Peyer's patch (tissue), 4 donors: ENCODE data around the gene FAM227A. TPM values are rescaled to one million over a fixed set of nuclear protein-coding genes. Genes with fewer than 3 reads are reported as not detected.
"Not testable (repeated sequence)": the region's sequence is repeated elsewhere in the genome, so short reads cannot be mapped to it uniquely, and the experiment has no call there.

Experiments used
- DNase-seq, 3 donors: peaks; one replicate each; pipeline ENCODE4 v3.0.0-alpha.2; 2017 to 2019
- H3K27ac ChIP-seq, 4 donors: fragments of 200-600 bp; sonication (generic); one replicate each; pipeline ENCODE4 v1.5.1; 2016 to 2019
- H3K27me3 ChIP-seq, 2 donors: fragments of 200-600 bp; sonication (generic); one replicate each; pipeline ENCODE4 v1.5.1; 2019
- H3K36me3 ChIP-seq, 3 donors: fragments of 200-600 bp; sonication (generic); one replicate each; pipeline ENCODE4 v1.5.1; 2016 to 2019
- H3K4me1 ChIP-seq, 4 donors: fragments of 200-600 bp; sonication (generic); one replicate each; pipeline ENCODE4 v1.5.1; 2016 to 2019
- H3K4me3 ChIP-seq, 4 donors: fragments of 200-600 bp; sonication (generic); 1 replicate in 3 of 4; 2 replicates in 1 of 4; pipeline ENCODE4 v1.5.1; 2016 to 2019; ENCODE audit warnings: mild to moderate bottlenecking in 1 of 4
- H3K9me3 ChIP-seq, 4 donors: fragments of 200-600 bp; sonication (generic); one replicate each; pipeline ENCODE4 v1.5.1; 2016 to 2019; ENCODE audit warnings: mild to moderate bottlenecking in 1 of 4
- POLR2A ChIP-seq, 2 donors: fragments of 450-650 bp; IDR thresholded peaks; one replicate each; pipeline ENCODE4 v1.5.1; 2017; ENCODE audit warnings: antibody characterized with exemption in 2 of 2, mild to moderate bottlenecking in 2 of 2, moderate library complexity in 2 of 2
- total RNA-seq, 4 donors: library from RNA; depleted of rRNA; stranded (reverse); fragments of >200 nt; gene quantifications; one replicate each; pipeline ENCODE4 v1.1.0, GENCODE V29; 2016
- TF ChIP-seq, protein P1 (sequence below), 6 experiments: fragments of 450-650 bp in 4 of 6; fragments of 200-600 bp in 2 of 6; sonication (generic) in 1 of 6; IDR thresholded peaks; one replicate each; pipeline ENCODE4 v1.5.1; 2017 to 2019; ENCODE audit warnings: antibody characterized with exemption in 6 of 6, mild to moderate bottlenecking in 3 of 6, moderate library complexity in 1 of 6

The FAM227A gene
- total RNA-seq, 4 donors from 2014 or later: 2.6 to 18.2 TPM; not detected in 2

GRCh38 chr22:38628444-38628843 lies 27.7 kb downstream of the FAM227A start:
- H3K36me3 ChIP-seq: no peaks in the 10 kb centered on the region
- H3K27me3 ChIP-seq: no peaks in the 10 kb centered on the region
- H3K9me3 ChIP-seq: no peaks in the 10 kb centered on the region
- no peak overlapping the region for H3K4me3 ChIP-seq
- H3K27ac ChIP-seq: no peak overlapping the region
- no peak for DNase-seq
- H3K4me1 ChIP-seq: no peaks in the 10 kb centered on the region
- TF ChIP-seq, protein P1, sequence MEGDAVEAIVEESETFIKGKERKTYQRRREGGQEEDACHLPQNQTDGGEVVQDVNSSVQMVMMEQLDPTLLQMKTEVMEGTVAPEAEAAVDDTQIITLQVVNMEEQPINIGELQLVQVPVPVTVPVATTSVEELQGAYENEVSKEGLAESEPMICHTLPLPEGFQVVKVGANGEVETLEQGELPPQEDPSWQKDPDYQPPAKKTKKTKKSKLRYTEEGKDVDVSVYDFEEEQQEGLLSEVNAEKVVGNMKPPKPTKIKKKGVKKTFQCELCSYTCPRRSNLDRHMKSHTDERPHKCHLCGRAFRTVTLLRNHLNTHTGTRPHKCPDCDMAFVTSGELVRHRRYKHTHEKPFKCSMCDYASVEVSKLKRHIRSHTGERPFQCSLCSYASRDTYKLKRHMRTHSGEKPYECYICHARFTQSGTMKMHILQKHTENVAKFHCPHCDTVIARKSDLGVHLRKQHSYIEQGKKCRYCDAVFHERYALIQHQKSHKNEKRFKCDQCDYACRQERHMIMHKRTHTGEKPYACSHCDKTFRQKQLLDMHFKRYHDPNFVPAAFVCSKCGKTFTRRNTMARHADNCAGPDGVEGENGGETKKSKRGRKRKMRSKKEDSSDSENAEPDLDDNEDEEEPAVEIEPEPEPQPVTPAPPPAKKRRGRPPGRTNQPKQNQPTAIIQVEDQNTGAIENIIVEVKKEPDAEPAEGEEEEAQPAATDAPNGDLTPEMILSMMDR (IDR thresholded peaks at IDR 0.05): no peak
- TF ChIP-seq POLR2A (IDR thresholded peaks at IDR 0.05): no peak

GRCh38 chr22:38623351-38623750 lies 32.8 kb downstream of the FAM227A start:
- no peak for TF ChIP-seq POLR2A (IDR thresholded peaks at IDR 0.05)
- TF ChIP-seq, protein P1 (IDR thresholded peaks at IDR 0.05): no peak

GRCh38 chr22:38618682-38619081 lies 37.5 kb downstream of the FAM227A start:
- Histone ChIP-seq H3K27me3 (no peaks in the 10 kb centered on the region), H3K9me3 (peaks cover 0 to 3% (median 0%) of the 10 kb centered on the region in 4 donors)

More at GRCh38 chr22:38623351-38623750, 32.8 kb downstream of the FAM227A start:
- H3K36me3 ChIP-seq: no peaks in the 10 kb centered on the region
- H3K4me3 ChIP-seq: no peak overlapping the region
- peaks cover 0 to 3% (median 0%) of the 10 kb centered on the region in 4 donors for H3K9me3 ChIP-seq
- H3K27me3 ChIP-seq: no peaks in the 10 kb centered on the region
- DNase-seq: no peak
- no peak overlapping the region for H3K27ac ChIP-seq
- no peaks in the 10 kb centered on the region for H3K4me1 ChIP-seq

GRCh38 chr22:38618258-38618657 lies 37.9 kb downstream of the FAM227A start:
- no peaks in the 10 kb centered on the region for H3K36me3 ChIP-seq
- peaks cover 0 to 3% (median 0%) of the 10 kb centered on the region in 4 donors for H3K9me3 ChIP-seq
- no peak overlapping the region for H3K4me3 ChIP-seq
- no peak for DNase-seq
- no peaks in the 10 kb centered on the region for H3K27me3 ChIP-seq
- H3K27ac ChIP-seq: no peak overlapping the region
- TF ChIP-seq POLR2A (IDR thresholded peaks at IDR 0.05): no peak
- TF ChIP-seq, protein P1 (IDR thresholded peaks at IDR 0.05): no peak
- H3K4me1 ChIP-seq: no peaks in the 10 kb centered on the region

More at GRCh38 chr22:38618682-38619081, 37.5 kb downstream of the FAM227A start:
- TF ChIP-seq, protein P1 (IDR thresholded peaks at IDR 0.05): no peak
- TF ChIP-seq POLR2A (IDR thresholded peaks at IDR 0.05): no peak
- Histone ChIP-seq H3K36me3 (no peaks in the 10 kb centered on the region), H3K4me3 (no peak overlapping the region), H3K4me1 (no peaks in the 10 kb centered on the region), H3K27ac (no peak overlapping the region)
- no peak for DNase-seq

GRCh38 chr22:38615064-38615405 lies 41.2 kb downstream of the FAM227A start:
- H3K27me3 ChIP-seq, H3K27ac ChIP-seq: not testable (repeated sequence)

DNA sequence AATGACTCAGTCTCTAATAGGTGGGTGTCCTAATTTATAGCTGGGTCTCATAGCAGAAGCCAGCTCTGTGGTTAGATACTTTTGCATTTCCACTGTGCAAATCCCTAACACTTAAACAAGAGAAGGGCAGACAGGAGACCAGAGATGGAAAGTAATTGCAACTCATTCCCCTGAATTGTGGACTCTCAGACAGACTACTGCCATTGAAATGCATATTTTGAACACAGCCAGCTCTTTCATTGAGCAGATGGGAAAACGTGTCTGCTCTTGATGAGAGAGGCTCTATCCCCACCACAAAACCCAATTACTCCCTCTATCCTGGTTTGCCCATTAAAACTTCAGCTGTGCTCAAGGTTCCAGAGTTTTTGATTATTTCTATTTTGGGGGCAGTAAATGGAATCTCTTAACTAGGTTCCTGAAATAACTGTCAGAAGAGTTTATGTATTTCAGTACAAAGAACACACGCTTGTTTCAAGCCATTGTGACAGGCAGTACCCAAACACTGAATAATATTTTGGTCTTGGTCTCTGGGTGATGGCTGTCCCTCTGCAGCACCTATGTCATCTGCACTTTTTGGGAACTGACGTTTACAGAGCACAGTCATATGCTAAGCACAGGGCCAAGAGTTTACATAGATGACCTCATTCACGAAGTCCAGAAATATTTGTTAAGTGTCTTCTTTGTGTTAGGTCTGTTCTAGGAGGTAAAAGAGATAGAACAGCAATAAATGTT lies 41.7 kb downstream of the FAM227A start:
- Histone ChIP-seq H3K9me3 (peaks cover 0 to 3% (median 0%) of the 10 kb centered on the region in 4 donors), H3K27me3 (no peaks in the 10 kb centered on the region), H3K4me3 (no peak overlapping the region), H3K36me3 (no peaks in the 10 kb centered on the region), H3K27ac (no peak overlapping the region), H3K4me1 (no peaks in the 10 kb centered on the region)
- no peak for DNase-seq
- TF ChIP-seq, protein P1 (IDR thresholded peaks at IDR 0.05): no peak
- no peak for TF ChIP-seq POLR2A (IDR thresholded peaks at IDR 0.05)

More at GRCh38 chr22:38615064-38615405, 41.2 kb downstream of the FAM227A start:
- not testable (repeated sequence) for DNase-seq, H3K4me3 ChIP-seq, H3K36me3 ChIP-seq, H3K4me1 ChIP-seq, H3K9me3 ChIP-seq
